ENCODE results near the gene AFAP1. TPM values are rescaled to one million over a fixed set of nuclear protein-coding genes. Genes with fewer than 3 reads are reported as not detected.

The AFAP1 gene
- total RNA-seq, 1 donor from 2014 or later: 55.4 TPM

DNA sequence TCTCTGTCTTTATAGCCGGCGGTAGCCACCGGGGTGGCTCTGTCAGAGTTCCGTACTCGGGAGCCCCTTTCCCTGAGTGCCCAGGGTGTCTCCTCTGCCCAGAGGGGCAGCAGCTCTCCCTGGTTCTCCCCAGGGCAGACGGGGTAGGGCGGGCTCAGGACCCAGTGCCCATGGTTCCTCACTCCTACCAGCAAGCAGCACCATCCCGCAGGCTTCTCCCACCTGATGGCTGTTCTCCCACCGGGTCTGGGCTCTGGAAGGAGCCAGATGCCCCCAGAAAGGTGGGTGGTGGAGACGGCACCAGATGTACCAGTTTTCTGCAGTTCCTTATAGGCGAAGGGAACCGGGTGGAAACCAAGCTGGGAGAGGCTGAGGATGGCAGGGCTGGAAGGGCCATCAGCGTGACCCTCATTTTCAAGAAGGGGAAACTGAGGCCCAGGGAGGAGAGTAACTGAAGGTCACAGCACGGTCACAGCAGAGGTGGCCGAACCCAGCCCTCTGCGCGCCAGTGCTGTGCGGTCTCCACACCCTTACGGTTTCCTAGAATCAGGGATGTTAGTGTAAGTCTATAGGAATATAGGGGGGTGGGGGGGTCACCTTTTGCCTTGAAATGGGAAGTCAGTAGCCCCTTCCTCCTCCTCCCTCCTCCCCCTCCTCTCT lies 198.7 kb downstream of the AFAP1 start:
- no peak for DNase-seq (ENCODE audit: low read depth, low spot score)

- DNase-seq (ENCODE audit: low read depth, low spot score): no peak
Measured at GRCh38 chr4:7739918-7740865, 199.5 kb downstream of the AFAP1 start.

DNA sequence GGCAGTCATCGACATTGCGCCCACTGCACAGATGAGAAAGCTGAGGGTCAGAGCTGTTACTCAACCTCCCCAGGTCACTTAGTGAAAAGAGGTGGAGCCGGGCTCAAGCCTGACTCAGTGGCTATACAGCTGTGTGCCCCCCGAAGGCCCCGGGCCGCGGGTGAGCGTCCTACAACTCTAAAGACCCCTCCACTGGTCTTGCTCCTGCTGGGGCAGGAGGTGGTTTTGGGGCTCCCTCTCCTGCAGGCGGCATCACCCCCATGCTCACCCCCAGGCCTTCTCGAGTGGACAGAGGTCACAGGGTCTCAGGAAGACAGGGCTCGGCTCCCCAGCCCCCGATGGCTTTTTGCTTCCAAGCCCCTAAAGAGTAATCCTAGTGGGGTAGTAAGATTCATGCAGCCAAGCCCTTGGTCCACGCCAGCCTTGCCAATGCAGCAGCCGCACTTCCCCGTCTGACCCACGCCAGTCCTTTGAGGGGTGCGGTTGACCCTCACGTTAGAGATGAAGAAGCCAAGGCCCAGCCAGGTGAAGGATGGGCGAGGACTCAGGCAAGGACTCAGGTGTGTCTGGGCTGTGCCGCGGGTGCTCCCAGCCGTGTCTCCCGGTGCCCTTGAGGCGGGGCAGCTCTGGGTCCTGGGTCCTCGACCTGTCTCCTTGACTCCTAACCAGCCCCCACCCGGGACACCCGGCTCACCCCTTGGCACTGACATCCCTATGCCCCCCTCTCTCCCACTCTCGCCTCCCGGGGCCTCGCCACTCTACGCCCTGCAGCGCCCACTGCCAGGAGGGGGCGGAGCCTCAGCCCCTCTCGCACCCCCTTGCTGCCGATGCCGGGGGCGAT lies 200.4 kb downstream of the AFAP1 start:
- no peak for DNase-seq (ENCODE audit: low read depth, low spot score)

- no peak for DNase-seq (ENCODE audit: low read depth, low spot score)
Measured at GRCh38 chr4:7738458-7739076, 201.1 kb downstream of the AFAP1 start.

DNA sequence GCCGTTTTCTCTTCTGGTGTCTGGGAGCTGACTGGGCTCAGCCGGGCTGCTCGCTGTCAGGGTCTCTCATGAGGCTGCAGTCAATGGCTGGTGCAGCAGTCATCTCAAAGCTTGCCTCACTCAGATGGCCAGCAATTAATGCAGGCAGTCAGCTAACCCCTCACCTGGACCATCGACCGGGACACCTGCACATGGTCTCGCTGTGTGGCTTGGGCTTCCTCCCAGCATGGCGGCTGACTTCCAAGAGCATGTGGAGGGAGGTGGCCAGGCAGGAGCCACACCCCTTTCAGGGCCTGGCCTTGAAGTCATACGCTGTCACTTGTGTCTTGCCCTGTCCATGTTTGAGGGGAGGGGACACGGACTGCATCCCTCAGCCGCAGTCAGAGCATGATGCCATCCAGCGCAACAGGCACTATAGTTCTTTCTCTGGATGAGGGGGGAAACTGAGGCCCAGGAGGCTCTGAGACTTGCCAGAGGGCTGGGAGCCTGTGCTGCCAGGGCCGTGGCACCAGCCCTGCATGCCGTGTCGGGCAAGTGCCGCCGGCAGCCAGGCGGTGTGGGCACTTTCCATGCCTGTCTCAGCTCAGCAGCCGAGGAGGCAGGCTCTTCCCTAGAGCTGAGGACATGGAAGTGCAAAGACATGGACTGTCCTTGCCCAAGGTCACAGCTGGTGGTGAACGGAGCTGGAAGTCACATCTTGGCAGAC lies 201.8 kb downstream of the AFAP1 start:
- no peak for DNase-seq (ENCODE audit: low read depth, low spot score)

DNA sequence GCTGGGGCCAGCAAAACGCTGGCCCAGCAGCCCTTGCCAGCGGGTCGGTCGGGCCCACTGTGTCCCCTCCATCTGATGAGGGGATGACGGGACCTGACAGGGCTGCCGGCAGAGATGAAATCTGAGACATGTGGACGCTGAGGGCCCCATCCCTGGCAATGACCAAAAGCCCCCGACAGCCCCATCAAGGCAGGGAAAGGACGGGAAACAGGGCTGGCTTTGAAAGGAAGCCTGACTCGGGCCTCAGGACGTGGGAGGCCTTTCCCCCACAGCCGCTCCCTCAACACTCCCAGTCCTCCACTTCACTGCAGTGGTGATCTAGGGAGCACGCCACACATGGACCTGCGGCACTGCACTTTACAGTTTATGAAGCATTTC lies 202.4 kb downstream of the AFAP1 start:
- no peak for DNase-seq (ENCODE audit: low read depth, low spot score)

GRCh38 chr4:7736436-7737267 lies 203.0 kb downstream of the AFAP1 start:
- no peak for DNase-seq (ENCODE audit: low read depth, low spot score)

GRCh38 chr4:7735961-7736360 lies 203.7 kb downstream of the AFAP1 start:
- no peak for DNase-seq (ENCODE audit: low read depth, low spot score)

GRCh38 chr4:7735395-7735794 lies 204.3 kb downstream of the AFAP1 start:
- no peak for DNase-seq (ENCODE audit: low read depth, low spot score)

- no peak for DNase-seq (ENCODE audit: low read depth, low spot score)
Measured at GRCh38 chr4:7734651-7735260, 204.9 kb downstream of the AFAP1 start.

- no peak for DNase-seq (ENCODE audit: low read depth, low spot score)
Measured at GRCh38 chr4:7733801-7734650, 205.6 kb downstream of the AFAP1 start.

- no peak for DNase-seq (ENCODE audit: low read depth, low spot score)
Measured at GRCh38 chr4:7733201-7733600, 206.5 kb downstream of the AFAP1 start.

GRCh38 chr4:7732263-7732662 lies 207.4 kb downstream of the AFAP1 start:
- no peak for DNase-seq (ENCODE audit: low read depth, low spot score)

DNA sequence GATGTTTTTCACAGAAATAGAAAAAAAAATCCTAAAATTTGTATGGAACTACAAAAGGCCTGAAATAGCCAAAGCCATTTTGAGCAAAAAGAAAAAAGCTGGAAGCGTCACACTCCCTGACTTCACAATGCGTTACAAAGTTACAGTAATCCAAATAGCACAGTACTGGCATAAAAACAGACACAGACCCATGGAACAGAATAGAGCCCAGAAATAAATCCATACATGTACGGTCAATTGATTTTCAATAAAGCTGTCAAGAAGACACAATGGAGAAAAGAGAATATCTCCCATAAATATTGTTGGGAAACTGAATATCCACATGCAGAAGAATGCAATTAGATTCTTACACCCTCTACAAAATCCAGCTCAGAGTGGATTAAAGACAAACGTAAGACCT lies 208.2 kb downstream of the AFAP1 start:
- DNase-seq (ENCODE audit: low read depth, low spot score): no peak

- DNase-seq (ENCODE audit: low read depth, low spot score): no peak
Measured at GRCh38 chr4:7727749-7728148, 211.9 kb downstream of the AFAP1 start.

DNA sequence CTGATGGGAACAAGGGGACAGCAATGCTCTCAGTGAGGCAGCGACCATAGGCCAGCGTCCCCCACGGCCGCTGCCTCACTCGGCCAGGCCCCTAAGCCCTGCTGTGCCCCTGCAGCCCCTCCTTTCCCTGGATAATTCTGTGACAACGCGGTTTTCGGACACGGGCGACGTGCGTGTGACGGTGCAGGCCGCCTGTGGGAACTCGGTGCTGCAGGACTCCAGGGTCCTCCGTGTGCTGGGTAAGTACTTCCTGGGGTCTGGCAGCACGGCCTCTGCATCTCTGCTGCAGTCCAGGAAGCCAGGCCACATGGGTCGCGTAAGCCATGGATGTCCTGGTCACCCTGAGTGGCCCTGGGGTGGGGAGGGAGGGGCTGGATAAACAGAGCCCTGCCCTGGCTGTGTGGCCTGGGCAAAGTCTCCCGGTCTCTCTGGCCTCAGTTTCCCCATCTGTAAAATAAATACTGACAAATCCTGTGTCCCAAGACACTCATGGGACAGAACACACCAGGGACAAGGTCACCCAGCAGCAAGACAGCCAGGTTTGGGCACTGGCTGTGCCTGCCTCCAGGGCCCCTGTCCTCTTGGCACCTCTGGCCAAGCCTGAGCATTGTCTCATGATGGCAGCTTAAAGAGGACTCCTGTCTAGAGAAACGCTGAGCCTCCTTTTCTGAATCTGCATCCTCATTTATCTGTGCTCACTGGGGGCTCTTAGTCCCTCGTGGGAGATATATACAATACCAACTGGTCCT lies 212.8 kb downstream of the AFAP1 start:
- no peak for DNase-seq (ENCODE audit: low read depth, low spot score)

- DNase-seq (ENCODE audit: low read depth, low spot score): no peak
Measured at GRCh38 chr4:7725951-7726350, 213.7 kb downstream of the AFAP1 start.

- no peak for DNase-seq (ENCODE audit: low read depth, low spot score)
Measured at GRCh38 chr4:7723625-7724024, 216.0 kb downstream of the AFAP1 start.

Measured in pulmonary artery endothelial cell (primary cell).